Breast epithelium (tissue), 3 donors: ENCODE measurements around the gene GNB1.

ENCODE experiments used
- CTCF ChIP-seq, 3 donors: fragments of 450-650 bp; IDR thresholded peaks; one replicate each; pipeline ENCODE4 v1.5.1; 2016 to 2017; ENCODE audit warnings: antibody characterized with exemption in 3 of 3, mild to moderate bottlenecking in 3 of 3, moderate library complexity in 3 of 3
- POLR2A ChIP-seq: fragments of 450-650 bp; IDR thresholded peaks from one replicate; pipeline ENCODE4 v1.6.1; 2016; ENCODE audit warnings: antibody characterized with exemption, mild to moderate bottlenecking, moderate library complexity

GRCh38 chr1:1914971-1915692 is 24.2 kb upstream of the GNB1 start, which contains the start of gene CALML6:
- TF ChIP-seq CTCF (IDR thresholded peaks at IDR 0.05) (no peak), POLR2A (no peak)
